Spinal cord (tissue), 10 donors: ENCODE results near the gene SPDYE6. TPM values are rescaled to one million over a fixed set of nuclear protein-coding genes. Genes with fewer than 3 reads are reported as not detected.
"Not testable (repeated sequence)": the region's sequence is repeated elsewhere in the genome, so short reads cannot be mapped to it uniquely, and the experiment has no call there.

ENCODE experiments used
- DNase-seq, 6 donors: peaks; one replicate each; pipeline versions ENCODE4 v3.0.0 to v3.0.0-alpha.2; 2013 to 2015; ENCODE audit warnings: low spot score in 6 of 6, low read depth in 4 of 6
- H3K27ac ChIP-seq: one replicate; pipeline ENCODE4 v1.5.1; 2013; ENCODE audit warnings: low read depth, low read length, control low read depth
- H3K27me3 ChIP-seq: one replicate; pipeline ENCODE4 v1.6.1; 2013; ENCODE audit warnings: low read length; ENCODE audit not compliant: control insufficient read depth, insufficient read depth
- H3K36me3 ChIP-seq: one replicate; pipeline ENCODE4 v1.6.1; 2013; ENCODE audit warnings: low read length; ENCODE audit not compliant: control insufficient read depth, insufficient read depth
- H3K4me1 ChIP-seq: one replicate; pipeline ENCODE4 v1.6.1; 2013; ENCODE audit warnings: low read length; ENCODE audit not compliant: control insufficient read depth, insufficient read depth
- H3K4me3 ChIP-seq: one replicate; pipeline ENCODE4 v1.5.1; 2013; ENCODE audit warnings: low read depth, low read length, control low read depth
- H3K9me3 ChIP-seq: one replicate; pipeline ENCODE4 v1.6.1; 2013; ENCODE audit warnings: low read length; ENCODE audit not compliant: control insufficient read depth, insufficient read depth
- WGBS: methylation state at CpG from one replicate; pipeline ENCODE4 v1.1.5; 2013; ENCODE audit warnings: missing lambda C conversion rate; ENCODE audit not compliant: insufficient coverage; 5-methylcytosine and 5-hydroxymethylcytosine counted together
- polyA plus RNA-seq, 2 donors: library from polyadenylated mRNA; unstranded; fragments of 120-200 nt; gene quantifications; one replicate each; pipeline ENCODE4 v1.2.1, GENCODE V29; 2013; ENCODE audit not compliant: insufficient read length in 2 of 2
- total RNA-seq, 2 donors: library from RNA; depleted of rRNA in 1 of 2; stranded (reverse); fragments of 120-200 nt in 1 of 2; fragments of >200 nt in 1 of 2; gene quantifications; one replicate each; pipeline versions ENCODE4 v1.2.3 to v1.2.4, GENCODE V29; 2013 to 2014
- donor health status: healthy.

The SPDYE6 gene
- total and polyA plus RNA-seq, 4 donors, result 16.4 TPM; not detected in 3

- not testable (repeated sequence) for H3K9me3 ChIP-seq, H3K4me3 ChIP-seq, H3K36me3 ChIP-seq, H3K27me3 ChIP-seq, H3K4me1 ChIP-seq, DNase-seq, H3K27ac ChIP-seq
- no CpG with 5 or more reads among the region's 7 CpGs for WGBS
Measured at GRCh38 chr7:102365390-102365789, 9.1 kb upstream of the SPDYE6 start.

- 0% methylated on average over 1 of the region's 20 CpGs for WGBS
- H3K9me3 ChIP-seq, H3K36me3 ChIP-seq, H3K4me1 ChIP-seq, H3K27me3 ChIP-seq, DNase-seq: not testable (repeated sequence)
- peak overlapping the region; percentile 64 for H3K27ac ChIP-seq
- peak overlapping the region; percentile 52 for H3K4me3 ChIP-seq
Measured at GRCh38 chr7:102364394-102364886, 8.2 kb upstream of the SPDYE6 start.

- WGBS, result under 1% methylated on average over 76 of the region's 76 CpGs
- not testable (repeated sequence) for H3K27me3 ChIP-seq, H3K36me3 ChIP-seq, H3K9me3 ChIP-seq, H3K4me1 ChIP-seq
- Histone ChIP-seq H3K27ac (peak overlapping the region; percentile 64), H3K4me3 (peak overlapping the region; percentile 52)
- peak; percentile 87 to 100 (median 92) for DNase-seq
Measured at GRCh38 chr7:102363549-102364393, 7.5 kb upstream of the SPDYE6 start.

- H3K4me1 ChIP-seq, H3K9me3 ChIP-seq, H3K4me3 ChIP-seq, H3K27me3 ChIP-seq, DNase-seq, H3K36me3 ChIP-seq, H3K27ac ChIP-seq: not testable (repeated sequence)
- no CpG with 5 or more reads among the region's 6 CpGs for WGBS
Measured at GRCh38 chr7:102346983-102347382, 9.3 kb downstream of the SPDYE6 start.

- not testable (repeated sequence) for H3K27ac ChIP-seq, H3K36me3 ChIP-seq, H3K4me1 ChIP-seq, H3K27me3 ChIP-seq, H3K4me3 ChIP-seq, DNase-seq, H3K9me3 ChIP-seq
- WGBS, result no CpG with 5 or more reads among the region's 7 CpGs
Measured at GRCh38 chr7:102340599-102341368, 15.5 kb downstream of the SPDYE6 start.

- not testable (repeated sequence) for H3K27ac ChIP-seq, H3K4me3 ChIP-seq, H3K27me3 ChIP-seq, H3K9me3 ChIP-seq, H3K36me3 ChIP-seq, H3K4me1 ChIP-seq, DNase-seq
- WGBS, result no CpG with 5 or more reads among the region's 4 CpGs
Measured at GRCh38 chr7:102337420-102337819, 18.8 kb downstream of the SPDYE6 start.

GRCh38 chr7:102337002-102337401 lies 19.2 kb downstream of the SPDYE6 start:
- H3K27ac ChIP-seq, H3K4me1 ChIP-seq, H3K9me3 ChIP-seq, H3K27me3 ChIP-seq, H3K4me3 ChIP-seq, H3K36me3 ChIP-seq, DNase-seq: not testable (repeated sequence)
- WGBS, result no CpG with 5 or more reads among the region's 8 CpGs

GRCh38 chr7:102335574-102335973 lies 20.7 kb downstream of the SPDYE6 start:
- DNase-seq, result not testable (repeated sequence)
- WGBS, result 90% methylated on average over 2 of the region's 7 CpGs

GRCh38 chr7:102330666-102331460 lies 25.4 kb downstream of the SPDYE6 start:
- not testable (repeated sequence) for H3K27me3 ChIP-seq, DNase-seq, H3K4me3 ChIP-seq, H3K27ac ChIP-seq, H3K36me3 ChIP-seq, H3K4me1 ChIP-seq, H3K9me3 ChIP-seq
- WGBS, result 95% methylated on average over 5 of the region's 8 CpGs

More at GRCh38 chr7:102335574-102335973, 20.7 kb downstream of the SPDYE6 start:
- H3K27me3 ChIP-seq, H3K27ac ChIP-seq, H3K9me3 ChIP-seq, H3K4me1 ChIP-seq, H3K4me3 ChIP-seq, H3K36me3 ChIP-seq: not testable (repeated sequence)
